Stimulated activated CD8-positive, alpha-beta memory T cell treated with anti-CD3 and anti-CD28 coated beads, Interleukin-12 subunit alpha, Interleukin-12 subunit beta, amount 100 ng/mL, for 24 hours (primary cell): ENCODE data around the gene EBF4.

Experiments
- DNase-seq: peaks from one replicate; pipeline ENCODE4 v3.0.0-alpha.2; 2020; ENCODE audit errors: extremely low read depth

EBF4 gene

DNA sequence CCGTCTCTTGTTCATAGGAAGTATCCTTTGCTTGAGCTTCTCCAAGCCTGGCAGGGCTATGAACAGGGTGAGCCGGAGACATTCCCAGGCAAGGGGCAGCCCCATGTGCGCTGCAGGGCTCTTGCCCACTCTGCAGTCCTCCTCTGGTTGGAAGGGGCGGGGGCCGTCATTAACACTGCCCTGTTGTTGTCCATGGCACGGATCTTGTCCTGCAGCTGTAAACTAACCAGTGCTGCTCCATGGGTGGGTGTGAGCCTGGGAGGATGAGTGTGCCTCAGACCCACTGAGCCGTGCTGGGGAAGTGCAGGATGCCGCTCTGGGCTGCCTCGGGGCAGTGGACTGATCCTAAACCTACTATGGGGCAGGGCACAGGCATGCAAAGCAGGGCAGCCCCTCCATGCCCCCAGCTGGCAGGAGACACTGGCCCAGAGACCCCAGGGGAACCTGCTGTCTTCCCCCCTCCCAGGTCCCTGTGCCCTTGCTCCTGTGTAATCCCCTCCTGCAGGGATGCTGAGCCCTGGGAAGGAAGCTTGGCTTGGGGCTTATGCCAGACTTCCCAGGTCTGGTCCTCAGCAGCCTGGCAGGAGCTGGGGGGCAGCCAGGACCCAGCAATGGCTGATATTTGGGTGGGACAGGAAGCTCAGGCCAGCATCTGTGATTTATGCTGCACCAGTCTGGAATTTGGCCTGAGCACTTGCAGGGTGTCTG is 8.5 kb downstream of the EBF4 start:
- no peak for DNase-seq

DNA sequence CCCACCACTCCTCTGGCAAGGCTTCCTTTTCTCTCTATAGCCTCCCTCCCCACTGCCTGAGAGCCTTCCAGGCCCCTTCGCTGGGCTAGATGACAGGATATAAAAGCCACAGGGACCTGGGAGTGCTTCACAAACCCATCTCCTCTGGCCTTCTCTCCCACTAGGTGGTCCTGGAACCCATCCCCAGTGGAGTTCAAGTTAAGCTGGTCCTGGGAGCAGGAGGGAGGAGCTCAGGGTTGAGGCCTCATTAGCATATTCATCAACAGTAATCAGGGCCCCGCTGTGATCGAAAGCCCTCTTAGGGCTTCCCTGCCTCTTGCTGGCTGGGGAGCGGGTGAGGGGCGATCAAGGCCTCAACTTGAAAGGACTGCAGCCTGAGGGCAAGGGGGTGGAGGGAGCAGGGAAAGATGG is 9.1 kb downstream of the EBF4 start:
- no peak for DNase-seq

DNA sequence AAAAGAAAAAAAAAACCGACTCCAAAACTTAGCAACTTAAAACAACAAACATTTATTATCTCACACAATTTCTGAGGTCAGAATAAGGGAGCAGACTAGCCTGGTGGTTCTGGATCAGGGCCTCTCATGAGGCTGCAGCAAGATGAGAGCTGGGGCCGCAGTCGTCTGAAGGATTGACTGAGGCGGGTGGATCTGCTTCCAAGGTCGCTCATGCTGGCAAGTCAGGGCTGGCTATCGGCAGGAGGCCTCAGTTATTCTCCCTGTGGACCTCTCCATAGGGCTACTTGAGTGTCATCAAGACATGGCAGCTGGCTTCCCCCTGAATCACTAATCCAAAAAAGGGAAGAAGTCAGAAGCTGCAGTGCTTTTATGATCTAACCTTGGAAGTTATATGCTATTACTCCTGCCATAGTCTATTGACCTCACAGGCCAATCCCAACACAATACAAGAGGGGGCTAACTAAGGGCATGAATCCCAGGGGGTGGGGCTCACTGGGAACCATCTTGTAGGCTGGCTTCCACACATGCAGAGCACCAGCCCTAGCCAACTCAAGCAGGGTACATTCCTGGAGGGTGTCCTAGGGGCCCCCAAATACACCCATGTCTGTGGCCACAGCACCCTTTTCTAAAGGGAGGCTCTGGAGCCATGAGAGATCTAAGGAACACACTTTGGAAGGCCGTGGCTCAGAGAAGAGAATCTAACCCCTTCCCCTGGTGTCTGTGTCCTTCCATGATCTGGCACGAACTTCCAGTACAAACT is 11.3 kb downstream of the EBF4 start:
- DNase-seq = no peak

DNA sequence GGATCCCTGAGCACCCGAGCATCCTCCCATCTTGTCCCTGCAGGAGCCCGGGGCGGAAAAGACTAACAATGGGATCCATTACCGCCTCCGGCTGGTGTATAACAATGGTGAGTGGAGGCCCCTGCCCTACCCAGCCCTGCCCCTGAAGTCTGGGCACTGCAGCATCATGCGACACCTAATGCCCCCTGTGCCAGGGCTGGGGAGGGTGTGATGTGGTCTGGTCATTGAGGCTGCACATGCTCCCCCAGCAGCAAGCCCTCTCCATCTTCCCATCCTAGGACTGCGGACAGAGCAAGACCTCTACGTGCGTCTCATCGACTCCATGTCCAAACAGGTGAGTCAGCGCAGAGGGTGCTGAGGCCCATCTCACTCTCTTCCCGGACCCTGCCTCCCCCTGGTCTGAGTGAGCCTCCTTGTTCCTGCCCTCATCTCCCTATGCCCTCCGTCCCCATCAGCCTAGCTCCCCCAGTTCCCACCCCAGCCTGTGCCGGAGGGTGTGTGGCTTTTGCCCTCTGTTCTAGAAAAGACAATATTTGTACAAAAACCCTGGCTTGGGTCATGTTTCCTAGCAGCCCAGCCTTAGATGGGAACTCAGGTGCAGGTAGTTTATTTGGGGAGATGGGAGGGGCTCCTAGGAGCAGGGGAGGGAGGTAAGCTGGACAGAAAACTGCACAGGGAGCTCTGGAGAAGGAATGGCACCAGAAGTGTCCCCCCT is 13.5 kb downstream of the EBF4 start:
- DNase-seq = no peak

DNA sequence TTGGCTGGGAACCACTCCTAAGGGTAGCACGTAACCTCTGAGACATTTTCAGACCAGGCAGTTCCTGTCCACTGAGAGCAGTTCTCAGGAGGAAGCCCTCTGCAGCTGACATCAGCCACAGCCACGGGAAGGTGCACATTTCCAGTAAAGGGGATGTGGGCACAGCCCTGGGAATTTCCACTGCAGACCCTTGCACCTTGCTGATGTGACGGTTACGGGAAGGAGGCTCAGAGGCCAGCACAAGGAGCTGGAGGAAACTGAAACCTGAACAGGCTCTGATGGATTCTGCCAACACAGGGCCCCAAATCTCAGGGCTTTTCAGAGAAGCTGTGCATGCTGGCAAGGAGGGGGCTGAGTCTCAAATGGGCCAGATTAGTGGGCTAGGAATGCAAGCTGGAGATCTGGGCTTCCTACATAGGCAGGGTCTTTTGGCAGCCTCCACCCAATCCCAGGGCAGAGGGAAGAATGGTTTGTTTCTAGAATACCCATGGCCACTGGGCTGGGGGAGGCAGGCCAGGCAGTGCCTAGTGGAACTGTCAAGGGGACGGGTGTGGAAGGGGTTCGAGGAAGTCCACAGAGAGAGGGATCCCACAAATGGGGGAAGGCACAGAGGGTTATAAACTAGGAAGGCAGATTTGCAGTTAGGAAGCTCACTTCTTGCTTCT is 14.2 kb downstream of the EBF4 start:
- DNase-seq = no peak

DNA sequence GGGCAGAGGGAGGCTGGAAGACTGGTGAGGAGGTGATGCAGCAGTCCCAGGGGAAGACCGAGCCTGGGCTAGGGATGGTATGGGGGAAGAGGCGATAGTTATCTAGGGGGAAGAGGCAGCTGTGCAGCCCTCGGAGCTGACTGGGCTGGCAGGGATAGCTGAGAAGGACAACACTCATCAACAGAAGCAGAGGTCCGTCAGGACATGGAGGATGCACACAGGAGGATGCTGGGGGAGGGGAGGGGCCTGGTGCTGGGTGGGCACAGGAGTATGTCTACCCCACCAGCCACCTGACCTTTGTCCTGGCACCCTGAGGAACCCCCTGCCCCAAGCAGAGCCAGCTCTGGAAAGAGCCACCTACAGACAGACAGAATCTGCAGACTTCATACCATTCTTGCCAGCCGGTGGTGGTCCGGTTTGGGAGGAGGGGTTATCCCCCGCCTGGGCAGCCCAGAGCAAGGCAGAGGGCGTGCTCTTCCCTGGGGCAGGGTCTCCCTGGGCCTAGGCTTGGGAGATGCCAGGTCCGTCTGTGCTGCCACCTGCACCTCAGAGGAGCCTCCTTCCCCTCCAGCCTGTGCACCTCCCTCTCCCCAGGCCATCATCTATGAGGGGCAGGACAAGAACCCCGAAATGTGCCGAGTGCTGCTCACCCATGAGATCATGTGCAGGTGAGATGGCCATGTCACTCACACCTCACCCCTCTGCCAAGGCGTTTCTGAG is 14.9 kb downstream of the EBF4 start:
- DNase-seq = no peak

DNA sequence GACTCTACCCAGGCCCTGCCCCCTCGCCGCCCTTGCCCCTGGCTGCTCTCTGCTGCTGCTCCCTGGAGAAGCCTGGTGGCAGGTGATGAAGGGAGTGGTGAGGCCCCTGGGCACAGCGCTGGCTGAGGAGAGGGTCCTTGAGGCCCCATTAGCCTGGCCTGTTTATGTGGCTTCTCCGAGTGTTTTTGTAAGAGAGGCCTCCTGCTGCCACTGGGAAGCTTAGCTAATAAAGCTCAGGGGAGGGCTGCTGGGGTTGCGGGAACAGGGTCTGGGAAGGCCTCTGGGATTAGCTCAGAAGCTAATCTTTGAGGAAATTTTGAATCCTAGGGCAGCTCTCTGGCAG is 15.5 kb downstream of the EBF4 start:
- DNase-seq = no peak

DNA sequence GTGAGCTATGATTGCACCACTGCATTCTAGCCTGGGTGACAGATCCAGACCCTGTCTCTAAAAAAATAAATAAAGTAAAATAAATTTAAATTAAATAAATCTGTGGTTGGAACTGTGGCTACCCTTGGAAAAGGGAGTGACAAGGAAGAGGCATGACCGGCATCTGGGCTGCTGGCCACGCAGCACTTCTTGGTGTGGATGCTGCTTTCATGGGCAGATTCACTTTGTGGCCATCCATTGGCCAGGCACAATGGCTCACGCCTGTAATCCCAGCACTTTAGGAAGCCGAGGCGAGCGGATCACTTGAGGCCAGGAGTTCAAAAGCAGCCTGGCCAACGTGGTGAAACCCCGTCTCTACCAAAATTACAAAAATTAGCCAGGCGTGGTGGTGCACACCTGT is 16.1 kb downstream of the EBF4 start:
- no peak for DNase-seq

DNA sequence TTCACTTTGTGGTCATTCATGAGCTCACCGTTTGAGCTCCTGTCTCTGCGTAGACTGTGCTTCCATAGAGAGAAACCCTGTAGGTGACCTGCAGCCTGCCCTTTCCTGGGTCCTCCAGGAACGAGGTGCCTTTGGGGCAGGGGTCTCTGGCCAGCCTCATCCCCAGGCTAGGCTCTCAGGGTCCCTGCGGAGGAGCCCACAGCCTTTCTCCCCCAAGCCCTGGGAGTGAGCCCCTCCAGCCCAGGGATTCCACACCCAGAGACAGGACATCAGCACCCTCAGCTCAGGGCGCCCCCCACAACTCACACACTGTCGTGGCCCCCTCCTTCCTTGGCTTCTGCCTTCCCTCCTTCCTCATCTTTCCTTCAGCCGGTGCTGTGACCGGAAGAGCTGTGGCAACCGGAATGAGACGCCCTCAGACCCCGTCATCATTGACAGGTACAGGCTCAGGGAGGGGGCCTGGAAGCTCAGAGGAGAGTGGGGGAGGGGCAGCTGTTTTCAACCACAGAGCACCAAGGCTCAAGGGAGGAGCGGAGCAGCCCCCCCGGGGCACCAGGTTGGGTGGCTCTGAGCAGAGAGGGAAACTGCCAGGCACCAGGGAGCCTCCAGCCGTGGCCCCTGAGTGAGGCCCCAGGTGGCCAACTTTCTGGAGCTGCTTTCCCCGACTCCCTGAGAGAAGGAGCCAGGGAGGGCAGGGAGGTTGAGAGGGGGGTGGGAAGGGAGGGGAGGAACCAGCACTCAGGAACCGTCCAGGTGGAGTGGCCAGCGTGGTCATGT is 16.8 kb downstream of the EBF4 start:
- DNase-seq = no peak

DNA sequence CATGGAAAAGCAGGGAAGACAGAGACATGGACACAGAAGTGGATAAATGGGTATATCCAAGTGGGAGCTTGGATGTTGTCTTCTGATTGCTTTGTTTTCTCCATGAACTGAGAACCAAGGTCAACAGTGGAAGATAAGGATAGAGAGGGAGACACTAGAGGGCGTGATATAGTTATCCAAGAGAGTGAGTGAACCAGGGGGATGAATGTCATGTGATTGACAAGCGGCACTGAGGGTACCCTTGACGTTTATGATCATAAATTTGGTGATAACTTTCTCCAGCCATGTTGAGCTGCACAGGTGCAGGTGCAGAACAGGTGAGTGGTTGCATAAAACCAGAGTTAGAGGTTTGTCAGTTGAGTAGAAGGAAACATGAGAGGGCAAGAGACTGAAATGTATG is 20.7 kb downstream of the EBF4 start:
- DNase-seq = no peak

DNA sequence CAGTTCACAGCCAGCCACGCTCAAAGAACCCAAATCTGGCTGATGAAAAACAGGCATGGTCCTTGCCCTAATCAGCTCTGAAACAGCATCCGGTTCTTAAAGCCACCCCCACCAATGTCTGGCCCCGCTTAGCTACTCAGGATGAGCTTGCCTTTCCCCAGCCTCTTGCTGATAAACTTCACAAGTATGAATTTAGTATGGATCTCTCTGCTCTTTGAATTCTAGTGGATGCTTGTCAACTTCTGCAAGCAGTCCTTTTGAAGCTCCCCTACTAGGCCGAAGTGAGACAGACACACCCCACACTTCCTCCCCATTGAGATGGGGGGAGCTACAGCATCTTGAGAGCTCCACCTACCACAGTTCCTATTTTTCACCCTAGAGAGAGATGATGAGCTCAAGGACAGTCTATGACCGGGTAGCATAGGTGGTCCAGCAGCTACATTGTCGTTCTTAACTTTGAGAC is 36.7 kb downstream of the EBF4 start:
- no peak for DNase-seq

DNA sequence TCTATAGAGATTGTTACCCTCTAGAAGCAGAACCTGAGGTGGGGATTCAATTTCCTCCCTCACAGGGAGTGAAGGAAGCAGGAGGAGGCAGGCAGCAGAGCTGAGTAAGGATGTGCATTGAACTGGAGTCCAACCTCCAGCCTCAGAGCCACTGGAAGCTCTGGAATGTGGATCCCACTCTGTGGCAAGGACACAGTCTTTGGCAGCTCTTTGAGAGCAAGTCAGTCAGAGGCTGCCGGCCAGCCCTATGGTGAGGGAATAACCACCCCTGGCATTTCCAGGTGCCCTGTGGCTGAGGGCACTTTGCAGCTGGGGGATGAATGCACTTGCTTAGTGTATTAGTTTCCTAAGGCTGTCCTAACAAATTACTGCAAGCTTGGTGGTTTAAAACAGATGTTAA is 37.2 kb downstream of the EBF4 start:
- no peak for DNase-seq

DNA sequence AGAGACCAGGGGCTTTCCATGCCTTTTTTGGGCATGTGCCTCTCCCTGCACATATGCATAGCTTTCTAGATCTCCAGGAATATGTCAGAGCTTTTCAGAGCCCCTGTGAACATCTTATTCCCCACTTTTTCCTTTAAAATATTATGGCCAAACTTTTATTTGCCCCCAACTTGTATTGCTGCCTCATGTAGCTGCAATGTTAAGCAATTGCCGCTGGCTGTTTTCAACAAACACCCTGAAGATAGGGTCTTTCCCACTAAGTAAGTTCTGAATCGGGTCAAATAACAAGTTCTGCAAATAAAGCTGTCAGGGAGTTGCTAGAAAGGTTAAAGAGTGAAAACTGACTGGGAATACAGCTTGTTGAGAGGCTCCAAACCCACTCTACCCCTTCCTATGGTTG is 42.3 kb downstream of the EBF4 start:
- DNase-seq = no peak

DNA sequence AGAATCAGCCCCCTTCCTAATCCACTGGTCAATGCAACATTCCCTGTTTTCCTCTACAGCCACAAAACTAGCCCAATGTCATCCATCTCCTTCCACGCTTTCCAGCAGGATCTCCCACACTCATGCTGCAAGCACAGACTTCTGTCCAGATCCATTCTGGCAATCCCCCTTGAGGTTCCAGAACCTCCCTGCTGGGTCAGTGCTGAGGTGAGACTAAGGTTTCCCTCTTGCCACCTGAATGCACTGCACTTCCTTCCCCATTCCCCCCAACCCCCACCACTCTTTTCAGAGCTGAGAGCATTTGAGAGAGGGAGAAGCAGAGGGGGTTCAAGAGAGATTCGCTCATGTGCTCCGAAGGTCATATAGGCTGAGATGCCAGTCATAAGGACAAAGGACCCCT is 43.9 kb downstream of the EBF4 start:
- DNase-seq = no peak

DNA sequence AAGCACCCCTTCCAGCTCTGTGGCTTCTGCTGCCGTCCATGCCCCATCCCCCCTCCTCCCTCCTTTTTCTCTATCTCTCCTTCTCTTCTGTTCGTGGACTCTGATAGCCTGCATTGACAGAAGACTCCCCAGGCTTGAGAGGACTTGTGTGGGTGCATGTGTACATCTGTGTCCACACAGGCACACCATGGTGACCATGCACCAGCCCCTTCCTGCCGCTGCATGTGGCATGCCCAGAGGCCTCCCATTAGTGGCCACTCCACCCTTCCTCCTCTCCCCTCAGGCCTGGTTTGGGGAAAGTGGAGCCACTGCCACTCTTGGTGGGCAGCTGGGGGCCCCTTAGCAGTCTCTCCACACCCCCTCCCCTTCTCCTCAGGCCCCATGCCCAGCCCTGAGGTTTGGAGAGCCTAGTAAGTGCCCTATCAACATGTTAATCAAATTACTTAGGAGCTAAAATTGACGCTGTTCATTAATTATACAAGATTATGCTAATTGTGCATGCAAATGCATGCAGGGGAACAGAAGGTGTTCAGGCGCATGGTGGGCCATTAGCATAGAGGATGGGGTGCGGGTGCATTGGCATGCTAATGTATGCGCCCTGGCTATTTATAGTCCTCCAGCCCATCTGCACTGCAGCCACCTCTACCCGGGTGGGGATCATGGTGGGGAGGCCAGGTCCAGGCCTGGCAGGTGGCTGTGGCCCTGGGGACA is 45.9 kb downstream of the EBF4 start:
- DNase-seq = no peak

DNA sequence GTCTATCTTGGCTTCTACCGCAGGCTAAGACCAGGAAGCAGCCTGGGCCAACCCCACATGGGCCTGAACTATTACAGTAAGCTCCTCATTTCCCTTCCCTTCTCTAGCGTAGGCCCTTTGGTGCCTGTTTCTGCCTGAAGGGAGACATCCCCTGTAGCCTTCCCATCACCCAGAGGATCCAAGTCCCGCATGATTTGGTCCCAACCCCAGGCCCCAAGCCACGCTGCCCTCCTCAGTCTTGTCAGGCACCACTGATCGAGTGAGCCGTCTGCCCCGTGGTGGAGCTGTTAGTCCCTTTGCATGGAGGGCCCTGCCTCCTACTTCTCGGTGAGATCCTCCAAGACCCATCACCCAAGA is 46.4 kb downstream of the EBF4 start:
- no peak for DNase-seq

DNA sequence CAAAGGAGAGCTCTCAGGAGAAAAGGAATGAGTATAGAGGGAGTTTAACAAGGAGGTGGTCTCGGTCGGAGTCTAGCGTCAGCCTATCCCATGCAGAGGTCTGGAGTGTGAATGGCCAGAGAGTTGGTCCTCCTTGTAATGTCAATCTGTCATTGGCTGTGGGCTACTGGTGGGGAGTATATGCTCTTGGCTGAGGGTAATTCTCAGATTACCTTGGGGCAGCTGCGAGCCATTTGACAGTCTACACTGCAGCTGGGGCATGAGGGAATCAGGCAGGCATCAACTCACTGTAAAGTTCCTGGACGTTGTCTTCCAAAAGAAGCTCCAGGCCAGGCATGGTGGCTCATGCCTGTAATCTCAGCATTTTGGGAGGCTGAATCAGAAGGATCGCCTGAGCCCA is 48.1 kb downstream of the EBF4 start:
- no peak for DNase-seq

DNA sequence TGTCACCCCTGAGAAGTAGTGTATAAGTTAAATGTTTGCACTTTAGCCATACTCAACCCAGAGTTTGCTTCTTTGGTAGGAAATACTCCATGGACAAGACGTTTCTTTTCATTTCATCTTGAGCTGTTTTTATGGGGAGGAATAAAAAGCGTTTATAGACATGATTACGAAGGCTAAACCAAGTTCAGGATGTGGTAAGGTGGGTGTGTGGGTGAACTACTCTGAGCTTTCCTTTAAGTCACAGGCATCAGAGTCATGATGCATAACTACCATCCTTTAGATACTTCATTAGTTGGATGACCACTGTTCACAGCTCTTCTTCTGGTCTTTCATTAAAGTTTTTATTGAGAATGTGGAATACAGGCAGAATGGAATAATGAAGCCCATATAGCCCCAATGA is 48.9 kb downstream of the EBF4 start:
- no peak for DNase-seq

DNA sequence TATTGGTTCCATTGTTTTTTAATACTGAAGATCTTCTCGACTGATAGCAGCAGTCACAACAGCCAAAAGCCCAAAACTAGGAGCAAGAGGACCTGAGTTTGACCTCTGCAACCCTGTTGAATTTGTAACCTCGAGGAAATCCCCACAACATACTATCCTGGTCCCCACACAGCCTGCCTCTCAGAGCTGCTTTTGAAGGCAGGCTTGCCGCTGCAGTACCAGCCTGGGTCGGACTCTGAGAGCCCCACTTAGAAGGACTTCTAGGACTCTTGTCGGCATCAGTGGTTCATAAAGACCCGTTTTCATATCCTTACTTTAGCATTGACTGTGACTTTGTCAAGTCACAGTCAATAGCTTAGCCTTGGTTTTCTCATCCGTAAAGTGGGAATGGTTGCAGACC is 49.3 kb downstream of the EBF4 start:
- no peak for DNase-seq

DNA sequence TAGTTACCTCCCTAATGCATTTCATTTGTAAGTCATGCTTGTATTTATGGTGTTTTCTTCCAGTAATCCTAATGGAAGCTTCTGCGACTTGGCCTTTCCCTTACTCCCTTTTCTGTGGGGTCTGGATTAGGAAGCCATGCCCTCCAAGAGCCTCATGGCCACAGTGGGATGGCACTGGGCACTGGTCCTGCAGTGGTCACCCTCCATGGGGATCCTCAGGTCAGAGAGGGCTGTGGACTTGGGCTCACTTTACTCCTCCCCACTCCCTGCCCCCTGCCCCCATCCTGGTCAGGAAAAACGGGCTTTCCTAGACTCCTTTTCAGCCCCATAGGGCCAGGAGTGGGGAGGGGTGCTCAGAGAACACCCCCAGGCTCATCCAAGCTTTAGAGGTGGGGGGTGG is 49.9 kb downstream of the EBF4 start:
- no peak for DNase-seq
